Endothelial cell (in vitro differentiated cells): Measurements from ENCODE around the gene DOCK1. TPM values are rescaled to one million over a fixed set of nuclear protein-coding genes. Genes with fewer than 3 reads are reported as not detected.
A peak's percentile ranks its signal among the peaks of the same experiment; 100 is the strongest.

Source experiments
- DNase-seq: peaks from one replicate; pipeline ENCODE4 v3.0.0; 2021; ENCODE audit warnings: low spot score
- H3K27ac Mint-ChIP-seq: one replicate; pipeline ENCODE4 v1.8.0; 2021; ENCODE audit warnings: mixed read lengths, inconsistent platforms; ENCODE audit not compliant: unreplicated experiment
- H3K27me3 Mint-ChIP-seq: one replicate; pipeline ENCODE4 v1.8.0; 2021; ENCODE audit warnings: mild to moderate bottlenecking, moderate library complexity, mixed read lengths, inconsistent platforms; ENCODE audit not compliant: unreplicated experiment
- H3K36me3 Mint-ChIP-seq: one replicate; pipeline ENCODE4 v1.8.0; 2021; ENCODE audit warnings: mild to moderate bottlenecking, low read depth, mixed read lengths, inconsistent platforms; ENCODE audit not compliant: unreplicated experiment
- H3K4me1 Mint-ChIP-seq: one replicate; pipeline ENCODE4 v1.8.0; 2021; ENCODE audit warnings: mild to moderate bottlenecking, mixed read lengths, inconsistent platforms; ENCODE audit not compliant: unreplicated experiment
- H3K4me3 Mint-ChIP-seq: one replicate; pipeline ENCODE4 v1.8.0; 2021; ENCODE audit warnings: mild to moderate bottlenecking, mixed read lengths, inconsistent platforms; ENCODE audit not compliant: unreplicated experiment
- H3K9me3 Mint-ChIP-seq: one replicate; pipeline ENCODE4 v1.8.0; 2021; ENCODE audit warnings: mixed read lengths, inconsistent platforms; ENCODE audit not compliant: unreplicated experiment
- total RNA-seq: library from RNA; stranded (reverse); fragmentation: NEBNext Ultra II Directional; extraction: Animal tissue kit (Norgen Biotek cat#: 25700); gene quantifications from one replicate; pipeline ENCODE4 v1.2.1, GENCODE V29; 2021; ENCODE audit not compliant: unreplicated experiment
- TF ChIP-seq, protein P1 (sequence below): fragments of 200-600 bp; sonication (generic); IDR thresholded peaks from one replicate; pipeline ENCODE4 v1.5.0; 2021; ENCODE audit warnings: antibody characterized with exemption; ENCODE audit not compliant: unreplicated experiment

The DOCK1 gene
- total RNA-seq, 1 donor from 2014 or later: 116 TPM

DNA sequence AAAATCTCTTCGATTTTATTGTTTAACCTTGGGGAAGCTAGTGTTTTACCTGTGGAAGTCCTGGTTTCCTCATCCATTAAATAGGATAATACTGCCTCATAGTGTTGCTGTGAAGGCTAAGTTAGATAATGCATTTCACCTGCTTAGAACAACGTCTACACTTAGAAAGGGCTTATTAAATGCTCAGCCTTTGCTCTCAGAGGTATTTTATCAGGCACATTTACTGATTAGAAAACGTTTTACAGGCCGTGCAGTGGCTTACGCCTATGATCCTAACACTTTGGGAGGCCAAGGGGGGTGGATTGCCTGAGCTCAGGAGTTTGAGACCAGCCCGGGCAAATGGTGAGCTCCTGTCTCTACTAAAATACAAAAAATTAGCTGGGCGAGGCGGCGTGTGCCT, 146.8 kb downstream of the DOCK1 start:
- Mint-ChIP-seq H3K4me3 (no peak overlapping the region), H3K4me1 (no peaks in the 10 kb centered on the region), H3K27me3 (no peaks in the 10 kb centered on the region), H3K9me3 (no peaks in the 10 kb centered on the region), H3K36me3 (peaks cover 37% of the 10 kb centered on the region), H3K27ac (no peak overlapping the region)
- TF ChIP-seq, protein P1, sequence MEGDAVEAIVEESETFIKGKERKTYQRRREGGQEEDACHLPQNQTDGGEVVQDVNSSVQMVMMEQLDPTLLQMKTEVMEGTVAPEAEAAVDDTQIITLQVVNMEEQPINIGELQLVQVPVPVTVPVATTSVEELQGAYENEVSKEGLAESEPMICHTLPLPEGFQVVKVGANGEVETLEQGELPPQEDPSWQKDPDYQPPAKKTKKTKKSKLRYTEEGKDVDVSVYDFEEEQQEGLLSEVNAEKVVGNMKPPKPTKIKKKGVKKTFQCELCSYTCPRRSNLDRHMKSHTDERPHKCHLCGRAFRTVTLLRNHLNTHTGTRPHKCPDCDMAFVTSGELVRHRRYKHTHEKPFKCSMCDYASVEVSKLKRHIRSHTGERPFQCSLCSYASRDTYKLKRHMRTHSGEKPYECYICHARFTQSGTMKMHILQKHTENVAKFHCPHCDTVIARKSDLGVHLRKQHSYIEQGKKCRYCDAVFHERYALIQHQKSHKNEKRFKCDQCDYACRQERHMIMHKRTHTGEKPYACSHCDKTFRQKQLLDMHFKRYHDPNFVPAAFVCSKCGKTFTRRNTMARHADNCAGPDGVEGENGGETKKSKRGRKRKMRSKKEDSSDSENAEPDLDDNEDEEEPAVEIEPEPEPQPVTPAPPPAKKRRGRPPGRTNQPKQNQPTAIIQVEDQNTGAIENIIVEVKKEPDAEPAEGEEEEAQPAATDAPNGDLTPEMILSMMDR: no peak
- no peak for DNase-seq

DNA sequence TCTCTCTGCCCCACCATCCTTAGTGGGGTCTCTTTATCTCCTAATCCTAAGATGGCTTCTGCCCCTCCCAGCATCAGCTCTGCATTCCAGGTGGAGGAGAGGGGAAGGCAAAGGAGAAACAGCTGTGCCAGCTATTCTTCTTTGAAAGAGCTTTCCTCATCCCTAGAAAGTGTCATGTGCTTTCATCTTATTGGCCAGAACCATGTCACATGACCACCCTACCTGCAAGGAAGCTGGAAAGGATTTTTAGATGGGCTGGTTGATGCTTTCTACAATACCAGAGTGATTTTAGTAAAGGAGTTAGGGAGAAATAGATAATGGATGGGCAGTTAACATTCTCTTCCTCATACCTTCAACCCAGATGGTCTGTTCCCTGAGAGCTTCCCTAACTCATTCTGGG, 150.0 kb downstream of the DOCK1 start:
- TF ChIP-seq, protein P1: no peak
- Mint-ChIP-seq H3K9me3 (peaks cover 3% of the 10 kb centered on the region), H3K4me3 (peak overlapping the region; percentile 47), H3K36me3 (peaks cover 67% of the 10 kb centered on the region), H3K27me3 (no peaks in the 10 kb centered on the region), H3K4me1 (no peaks in the 10 kb centered on the region), H3K27ac (no peak overlapping the region)
- DNase-seq: no peak

DNA sequence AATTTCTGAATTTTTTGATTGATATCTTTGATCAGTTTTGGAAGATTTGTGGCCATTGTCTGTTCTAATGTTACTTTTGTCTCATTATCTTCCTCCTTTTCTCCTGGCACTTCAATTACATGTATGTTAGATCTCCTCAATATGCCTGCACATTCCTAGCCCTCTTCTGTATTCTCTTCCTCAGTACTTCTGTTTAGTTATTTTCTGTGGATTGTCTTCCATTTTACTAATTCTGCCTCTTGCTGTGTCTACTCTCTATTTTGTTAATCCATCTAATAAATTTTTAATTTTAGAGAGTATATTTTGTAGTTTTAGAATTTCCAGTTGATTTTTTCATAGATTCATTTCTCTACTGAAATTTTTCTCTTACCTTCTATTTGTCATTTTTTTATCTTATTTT, 154.1 kb downstream of the DOCK1 start:
- Mint-ChIP-seq H3K9me3 (peaks cover 3% of the 10 kb centered on the region), H3K27ac (no peak overlapping the region), H3K27me3 (peaks cover 2% of the 10 kb centered on the region), H3K4me1 (no peaks in the 10 kb centered on the region), H3K4me3 (no peak overlapping the region), H3K36me3 (peaks cover 66% of the 10 kb centered on the region)
- TF ChIP-seq, protein P1: no peak
- DNase-seq: no peak

DNA sequence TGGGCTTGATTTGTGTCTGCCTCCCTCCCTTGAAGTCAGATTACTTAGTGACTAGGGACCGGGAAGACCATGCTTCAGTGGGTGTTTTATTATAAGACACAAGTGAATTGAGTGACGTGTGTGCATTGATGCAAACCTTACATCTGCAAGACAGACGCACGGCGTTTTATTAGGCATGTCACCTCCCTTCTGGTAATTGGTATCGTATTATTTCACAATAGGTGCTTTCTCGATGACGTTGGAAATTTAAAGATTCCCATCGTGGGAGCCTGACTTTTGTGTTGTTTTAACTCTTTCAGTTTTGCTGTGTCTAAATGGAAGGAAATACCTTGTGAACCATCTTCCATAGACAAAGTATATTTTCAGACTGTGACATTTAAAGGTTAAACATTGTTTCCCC, 158.5 kb downstream of the DOCK1 start:
- peaks cover 61% of the 10 kb centered on the region for H3K36me3 Mint-ChIP-seq
- H3K27me3 Mint-ChIP-seq: peaks cover 3% of the 10 kb centered on the region
- no peaks in the 10 kb centered on the region for H3K4me1 Mint-ChIP-seq

DNA sequence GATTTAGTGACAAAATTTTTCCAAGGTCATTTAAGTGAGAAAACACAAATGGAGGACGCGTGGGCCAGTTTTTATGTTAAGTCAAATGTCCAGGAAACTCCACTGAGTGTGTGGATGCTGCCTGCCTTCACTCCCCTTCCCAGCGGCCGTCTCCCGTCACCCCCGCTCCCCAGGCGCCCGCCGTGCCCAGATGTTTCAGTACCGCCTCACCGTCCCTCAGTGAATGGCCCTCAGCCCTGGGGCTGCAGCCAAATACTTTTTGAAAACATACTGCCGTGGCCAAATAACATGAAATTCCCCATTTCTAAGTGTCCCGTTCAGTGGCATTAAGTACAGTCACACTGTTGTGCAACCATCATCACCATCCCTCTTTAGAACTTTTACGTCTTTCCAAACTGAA, 159.2 kb downstream of the DOCK1 start:
- no peak overlapping the region for H3K4me3 Mint-ChIP-seq
- no peak for DNase-seq
- H3K27ac Mint-ChIP-seq: no peak overlapping the region
- TF ChIP-seq, protein P1: no peak
- H3K9me3 Mint-ChIP-seq: no peaks in the 10 kb centered on the region
- no peaks in the 10 kb centered on the region for H3K4me1 Mint-ChIP-seq
- H3K36me3 Mint-ChIP-seq: peaks cover 62% of the 10 kb centered on the region
- H3K27me3 Mint-ChIP-seq: peaks cover 3% of the 10 kb centered on the region

More for the DNA sequence above, 158.5 kb downstream of the DOCK1 start:
- Mint-ChIP-seq H3K27ac (no peak overlapping the region), H3K9me3 (no peaks in the 10 kb centered on the region), H3K4me3 (no peak overlapping the region)
- no peak for DNase-seq
- TF ChIP-seq, protein P1: no peak
